Measurements from ENCODE around the gene SMIM41.

SMIM41 gene

DNA sequence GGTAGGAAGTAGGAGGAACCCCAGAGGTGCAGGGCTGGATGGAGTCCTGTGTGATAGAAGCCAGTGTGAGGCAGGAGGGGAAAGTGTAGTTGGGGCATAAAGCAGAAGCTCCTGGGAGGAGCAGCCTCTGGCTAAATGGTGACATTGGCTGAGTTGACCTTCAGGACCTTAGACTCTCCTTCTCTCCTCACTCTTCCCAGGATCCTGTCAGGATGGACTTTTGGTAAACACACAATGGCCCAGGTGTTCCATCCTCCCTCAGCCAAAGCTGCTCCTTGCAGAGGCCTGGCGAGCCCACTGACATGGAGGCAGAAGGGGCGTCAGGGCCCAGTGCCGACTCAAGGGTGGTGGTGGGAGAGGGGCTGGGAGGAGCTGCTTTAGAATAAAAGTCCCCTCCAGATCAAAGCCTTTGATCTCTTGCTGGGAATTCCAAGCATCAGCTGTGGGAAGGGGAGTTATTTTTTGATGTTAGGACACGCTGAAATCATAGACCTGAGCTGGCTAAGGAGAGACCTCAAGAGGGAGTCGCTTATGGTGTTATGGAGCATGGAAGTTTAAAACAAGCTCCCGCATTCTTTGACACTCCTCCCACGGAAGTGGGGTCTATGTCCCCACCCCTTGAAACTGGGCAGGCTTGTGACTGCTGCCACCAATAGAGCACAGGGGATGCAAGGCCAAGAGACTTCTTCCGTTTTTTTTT lies 44.1 kb downstream of the SMIM41 start:
- no peak for DNase-seq

DNA sequence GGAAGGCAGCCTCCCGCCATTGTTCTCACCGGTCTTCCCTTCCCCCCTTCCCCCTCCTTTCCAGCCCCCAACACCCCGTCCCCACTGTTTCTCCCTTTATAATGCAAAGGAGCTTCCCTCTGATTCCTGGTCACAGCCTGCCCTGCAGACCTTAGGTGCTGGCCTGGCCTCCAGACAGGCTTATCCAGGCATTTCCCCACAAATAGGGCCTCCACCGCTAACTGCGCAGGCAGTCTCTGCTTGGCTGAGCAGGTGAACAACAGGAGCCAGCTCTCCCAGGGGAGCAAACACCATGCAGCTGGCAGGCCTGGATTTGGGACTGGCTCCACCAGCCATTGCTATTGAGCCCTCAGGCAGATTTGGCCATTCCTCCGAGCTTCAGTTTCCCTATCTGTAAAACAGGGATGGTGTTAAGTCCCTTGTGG lies 46.0 kb downstream of the SMIM41 start:
- no peak for DNase-seq

- no peak for DNase-seq
Measured at GRCh38 chr12:52126050-52126604, 46.6 kb downstream of the SMIM41 start.

DNA sequence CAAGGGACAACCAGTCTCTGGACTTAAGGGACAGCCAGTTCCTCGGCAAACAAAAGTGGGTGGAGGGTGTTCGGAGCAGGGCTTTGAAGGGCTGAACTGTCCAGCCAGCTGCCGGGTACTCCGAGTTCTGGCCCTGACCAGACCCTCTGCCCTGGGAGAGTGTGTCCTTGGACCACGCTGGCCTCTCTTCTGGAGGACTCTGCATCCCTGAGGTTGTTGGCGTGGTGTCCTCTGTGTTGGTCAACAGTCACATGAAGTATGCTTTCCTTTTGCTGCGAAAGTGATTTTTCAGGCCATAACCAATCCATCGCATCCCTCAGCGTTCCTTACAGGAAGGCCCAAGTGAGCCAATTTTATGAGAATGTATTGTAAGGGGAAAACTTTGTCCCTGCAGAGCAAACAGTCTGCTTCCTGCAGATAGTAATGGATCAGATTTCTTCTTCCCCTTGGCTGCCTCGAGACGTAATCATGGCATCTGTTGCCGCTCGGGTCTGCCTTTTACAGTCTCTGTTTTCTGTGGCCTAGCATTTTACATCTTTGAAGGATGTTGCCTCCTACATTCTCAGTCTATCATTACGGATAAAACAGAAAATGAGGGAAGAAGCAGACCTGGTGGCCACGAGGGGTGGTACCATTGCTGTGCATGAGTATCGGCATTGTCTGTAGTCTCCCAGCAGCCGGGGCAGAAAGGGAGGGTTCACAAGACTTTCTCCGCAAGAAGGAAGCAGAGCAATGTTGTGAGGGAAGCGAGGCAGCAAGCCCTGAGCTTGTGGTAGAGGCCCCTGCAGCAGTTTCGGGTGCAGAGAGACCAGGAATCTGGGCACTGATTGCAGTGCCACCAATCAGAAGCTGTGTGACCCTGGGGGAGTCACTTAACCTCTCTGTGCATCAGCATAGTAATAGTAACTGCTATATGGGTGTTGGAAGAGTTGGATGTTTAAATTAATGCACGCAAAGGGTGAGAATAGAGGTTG lies 47.4 kb downstream of the SMIM41 start:
- no peak for DNase-seq

GRCh38 chr12:52127683-52128450 lies 48.4 kb downstream of the SMIM41 start:
- no peak for DNase-seq

GRCh38 chr12:52130711-52131110 lies 51.2 kb downstream of the SMIM41 start:
- no peak for DNase-seq

DNA sequence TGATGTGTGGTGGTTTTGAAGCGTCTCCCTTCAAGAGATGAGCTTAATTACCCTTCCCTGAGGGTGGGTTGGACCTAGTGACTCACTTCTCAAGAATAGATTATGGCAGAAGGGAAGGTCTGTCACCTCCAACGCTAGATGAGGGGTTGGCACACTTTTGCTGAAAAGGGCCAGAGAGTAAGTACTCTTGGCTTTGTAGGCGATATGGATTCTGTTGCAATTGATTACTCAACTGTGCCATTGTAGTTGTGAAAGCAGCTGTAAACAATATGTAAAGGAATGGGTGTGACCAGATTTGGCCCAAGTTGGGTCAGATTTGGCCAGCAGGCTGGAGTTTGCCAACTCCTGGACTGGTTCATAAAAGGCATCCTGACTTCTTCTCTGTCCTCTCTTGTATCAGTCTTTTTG lies 53.3 kb downstream of the SMIM41 start:
- no peak for DNase-seq

DNA sequence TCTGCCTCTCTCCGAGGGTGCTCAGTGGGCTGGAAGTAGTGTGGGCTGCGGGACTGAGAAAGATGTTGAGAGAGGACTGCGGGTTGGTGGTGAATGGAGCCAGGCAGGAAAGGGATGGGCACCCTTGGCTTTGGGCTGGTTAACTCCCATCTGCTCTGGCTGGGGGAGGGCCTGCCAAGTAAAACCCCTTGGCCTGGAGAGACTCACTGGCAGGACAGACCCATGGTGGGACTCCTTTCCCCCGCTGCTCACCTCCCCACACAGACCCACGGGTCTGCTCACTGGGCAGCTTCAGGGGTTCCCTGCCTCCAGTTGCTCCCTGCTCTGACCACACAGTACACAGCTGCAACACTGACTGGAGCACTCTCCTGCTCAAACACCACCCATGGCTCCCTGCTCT lies 58.2 kb downstream of the SMIM41 start:
- DNase-seq = no peak

- no peak for DNase-seq
Measured at GRCh38 chr12:52139147-52139546, 59.6 kb downstream of the SMIM41 start.

DNA sequence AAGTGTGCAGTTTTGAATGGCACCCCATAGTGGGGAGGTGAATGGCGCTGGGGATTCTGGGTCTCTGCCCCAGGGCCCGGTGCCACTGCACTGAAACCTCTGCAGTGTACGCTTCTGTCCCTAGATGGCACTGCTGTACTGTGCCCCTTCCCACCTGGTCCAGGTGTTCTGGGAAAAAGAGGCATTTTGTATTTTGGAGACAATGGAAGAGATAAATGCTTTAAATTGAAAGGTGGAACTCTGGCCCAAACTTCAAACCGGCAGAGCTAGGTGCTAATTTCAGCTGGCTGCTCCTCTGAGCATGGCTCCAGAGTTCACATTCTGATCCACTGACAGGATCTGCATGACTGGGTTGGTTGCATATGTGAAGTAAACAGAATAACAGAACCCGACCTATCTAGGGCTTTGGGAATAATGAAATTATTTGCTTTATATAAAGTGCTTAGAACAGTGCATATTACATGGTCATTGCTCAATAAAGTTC lies 60.1 kb downstream of the SMIM41 start:
- no peak for DNase-seq

DNA sequence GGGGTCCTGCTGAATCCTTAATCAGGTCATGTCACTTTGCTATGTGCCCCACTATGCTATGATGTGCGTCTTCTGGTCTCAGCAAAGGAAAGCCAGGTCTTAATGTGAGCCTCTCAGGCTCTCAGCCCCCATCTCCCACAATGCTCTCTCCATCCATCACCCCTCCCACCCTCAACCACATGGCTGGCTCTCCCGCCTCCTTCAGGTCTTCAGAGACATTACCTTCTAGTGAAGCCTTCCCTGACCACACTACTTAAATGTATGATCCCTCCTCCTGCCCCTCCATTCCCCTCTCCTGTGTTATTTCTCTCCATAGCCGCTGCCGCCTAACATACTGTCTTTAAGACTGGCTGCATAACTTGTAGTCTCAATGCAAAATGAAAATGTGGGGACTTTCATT lies 61.8 kb downstream of the SMIM41 start:
- no peak for DNase-seq

DNA sequence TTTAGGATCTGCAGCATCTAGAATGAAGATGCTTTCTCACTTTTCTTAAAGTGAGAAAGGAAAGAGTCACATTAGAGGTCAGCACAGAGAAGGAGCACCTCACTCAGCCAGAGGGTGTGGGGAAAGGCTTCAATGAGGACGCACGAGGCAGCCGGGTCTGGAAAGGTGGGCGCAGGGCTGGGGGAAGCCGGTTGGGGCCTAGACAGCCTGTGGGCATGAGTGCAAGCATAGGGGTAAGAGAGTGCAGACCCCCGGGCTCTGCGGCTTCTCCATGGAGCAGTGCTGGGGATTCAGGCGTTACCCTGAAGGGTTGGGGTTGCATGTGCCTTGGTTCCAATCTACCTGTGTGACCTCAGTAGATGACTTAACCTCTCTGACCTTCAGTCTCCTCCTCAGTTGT lies 62.4 kb downstream of the SMIM41 start:
- no peak for DNase-seq

- DNase-seq = no peak
Measured at GRCh38 chr12:52142431-52142830, 62.9 kb downstream of the SMIM41 start.

GRCh38 chr12:52144512-52145227 lies 65.2 kb downstream of the SMIM41 start:
- no peak for DNase-seq

DNA sequence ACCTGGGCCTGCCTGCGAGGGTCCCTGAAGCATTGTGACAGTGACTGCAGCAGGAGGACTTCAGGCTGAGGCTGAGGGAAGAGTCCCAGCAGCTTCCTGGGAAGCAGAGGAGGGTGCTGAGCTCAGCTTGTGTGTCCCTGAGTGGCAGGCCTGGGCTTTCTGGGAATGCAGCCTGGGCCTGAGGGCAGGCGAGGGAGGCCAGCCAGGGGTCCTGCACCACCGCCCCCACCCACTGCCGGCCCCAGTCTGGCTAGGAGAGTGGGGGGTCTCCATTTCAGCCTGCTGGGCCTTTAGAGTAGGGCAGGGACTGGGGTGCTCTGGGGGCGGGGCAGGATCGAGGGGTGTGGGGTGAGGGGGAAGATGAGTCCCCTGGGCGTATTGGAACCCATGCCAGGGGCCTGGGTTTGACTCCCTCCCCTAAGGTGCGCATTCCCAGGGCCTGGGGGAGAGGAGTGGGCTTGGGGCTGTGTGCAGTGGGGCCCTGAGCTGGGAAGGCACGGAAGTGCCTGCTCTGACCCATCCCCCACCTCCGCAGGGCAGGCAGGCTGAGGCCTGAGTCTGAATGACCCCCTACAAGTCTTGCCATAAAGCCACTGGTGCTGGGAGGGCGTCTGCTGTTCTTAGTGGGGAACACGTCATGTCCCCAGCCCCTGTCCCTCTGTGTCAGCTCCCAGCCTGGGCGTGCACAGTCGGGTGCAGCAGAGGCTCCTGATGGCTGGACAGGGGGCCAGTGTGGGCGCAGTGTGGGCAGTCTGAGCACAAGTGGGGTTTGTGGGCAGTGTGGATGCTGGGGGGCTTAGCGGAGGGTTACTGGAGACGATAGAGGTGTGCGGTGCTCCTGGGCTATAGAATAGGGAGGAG lies 66.0 kb downstream of the SMIM41 start:
- no peak for DNase-seq

DNA sequence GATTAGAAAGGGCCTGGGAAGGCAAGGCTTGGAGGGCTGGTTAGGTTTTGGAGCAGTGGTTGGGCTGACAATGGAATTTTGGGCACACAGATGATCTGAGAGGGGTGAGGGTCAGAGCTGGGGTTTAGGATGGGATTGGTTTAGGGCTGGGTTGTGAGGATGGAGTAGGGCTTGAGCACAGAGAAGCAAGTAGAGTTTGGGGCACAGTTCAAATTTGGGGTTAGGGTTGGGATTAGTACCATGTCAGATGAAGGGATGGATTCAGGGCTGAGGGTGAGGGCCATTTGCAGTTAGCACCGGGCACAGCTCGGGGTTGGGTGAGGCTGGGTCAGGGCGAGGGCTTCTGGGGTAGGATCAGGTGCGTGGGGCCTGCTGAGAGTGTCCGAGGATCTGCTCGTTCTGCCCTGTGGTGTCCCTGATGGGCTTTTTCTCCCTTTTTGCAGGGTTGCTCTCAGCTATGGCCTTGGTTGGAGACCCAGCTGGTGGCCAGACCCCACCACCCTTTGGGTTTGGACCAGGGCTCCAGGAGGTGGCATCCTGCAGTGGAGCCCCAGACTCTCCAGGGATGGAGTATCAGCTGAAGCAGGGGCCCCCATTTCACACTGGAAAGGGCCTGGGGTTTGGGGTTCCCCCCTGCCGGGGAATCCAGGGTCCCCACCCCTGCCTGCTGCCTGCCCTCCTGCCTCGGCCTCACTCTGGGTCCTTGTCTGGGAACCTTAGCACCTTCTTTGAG lies 66.8 kb downstream of the SMIM41 start:
- DNase-seq = no peak

DNA sequence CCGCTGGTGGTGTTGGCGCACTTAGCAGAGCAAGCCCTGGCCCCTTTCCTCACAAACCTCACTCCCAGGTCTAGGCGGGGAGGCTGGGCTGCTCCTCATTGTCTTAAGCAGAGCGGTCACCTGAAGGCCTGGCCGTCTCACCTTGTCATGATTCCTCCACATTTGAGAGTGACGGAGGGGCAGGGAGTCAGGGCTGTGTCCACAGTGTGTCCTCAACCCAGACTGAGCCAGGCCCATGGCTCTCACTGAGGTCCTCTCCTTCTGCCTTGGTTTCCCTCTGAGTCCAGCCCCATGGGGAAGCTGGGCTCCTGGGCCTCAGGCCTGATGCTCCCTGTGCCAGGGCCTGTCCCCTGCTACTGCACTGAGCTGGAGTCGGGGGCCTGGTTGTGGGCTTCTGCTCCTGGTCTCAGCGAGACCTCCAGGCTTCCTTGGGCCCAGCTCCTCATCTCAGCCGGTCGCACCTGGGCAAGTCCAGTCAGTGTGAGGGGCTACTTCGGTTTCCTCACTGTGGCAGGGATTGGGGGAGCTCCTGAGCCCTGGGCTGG lies 67.4 kb downstream of the SMIM41 start:
- no peak for DNase-seq

DNA sequence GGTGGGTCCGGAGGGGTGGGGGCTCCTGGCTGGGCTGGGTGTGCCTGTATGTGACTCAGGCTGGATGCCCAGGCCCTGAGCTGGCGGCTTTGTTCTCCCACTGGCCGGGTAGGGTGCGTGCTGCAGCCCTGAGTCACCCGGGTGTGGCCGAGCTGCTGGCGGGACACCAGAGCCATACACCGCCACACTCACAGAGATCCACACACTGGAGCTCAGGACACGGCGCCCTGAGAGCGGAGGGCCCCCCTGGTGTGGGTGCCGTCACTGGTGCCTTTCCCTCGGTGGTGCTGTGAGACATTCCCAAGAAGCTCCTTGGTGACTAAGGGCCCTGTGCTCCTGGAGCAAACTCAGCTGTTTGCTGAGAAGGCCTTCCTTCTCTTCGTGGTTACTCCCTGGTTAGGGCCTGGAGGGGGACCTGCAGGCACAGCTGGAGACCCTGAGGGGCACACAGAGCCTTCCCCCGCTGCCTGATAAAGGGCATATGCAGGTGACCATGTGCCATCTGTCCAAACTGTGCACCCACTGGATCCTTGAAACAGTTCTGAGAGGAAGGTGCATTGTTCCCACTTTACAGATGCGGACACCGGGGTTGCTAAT lies 68.0 kb downstream of the SMIM41 start:
- DNase-seq = peak; percentile 99

DNA sequence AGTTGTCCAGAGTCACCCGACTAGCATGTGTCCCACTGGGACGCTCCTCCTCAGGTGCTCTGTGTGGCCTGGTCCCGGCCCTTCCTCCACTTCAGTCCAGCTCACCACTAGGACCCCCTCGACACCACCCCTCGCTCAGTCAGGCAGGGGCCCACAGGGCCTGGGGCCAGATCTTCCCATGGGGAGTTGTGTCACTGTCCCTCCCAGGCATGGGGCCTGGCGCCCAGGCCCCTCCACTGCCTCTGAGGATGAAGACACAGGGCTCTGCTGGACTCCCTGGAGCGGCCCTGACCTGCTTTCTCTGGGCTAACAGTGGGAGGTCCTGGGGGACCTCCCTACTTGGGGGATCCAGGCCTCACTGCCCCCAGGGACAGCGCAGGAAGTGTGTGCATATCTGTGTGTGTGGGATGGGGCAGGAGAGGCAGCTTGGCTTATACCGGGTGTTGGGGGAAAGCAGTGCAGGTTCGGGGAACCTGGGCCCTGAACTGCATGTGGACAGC lies 68.5 kb downstream of the SMIM41 start:
- no peak for DNase-seq

Data from fibroblast of skin of right biceps (primary cell).